SIG-M5 treated with dmso at 0.1 percent for 504 hours (cell line): ENCODE results near the gene SLC39A9.
A peak's percentile ranks its signal among the peaks of the same experiment; 100 is the strongest.
"Not testable (repeated sequence)": the region's sequence is repeated elsewhere in the genome, so short reads cannot be mapped to it uniquely, and the experiment has no call there.

Source experiments
- DNase-seq: peaks from one replicate; lab custom pipeline; 2025; ENCODE audit not compliant: unreplicated experiment; lab: John Stamatoyannopoulos, UW

Gene SLC39A9

GRCh38 chr14:69473946-69474345 lies 75.5 kb downstream of the SLC39A9 start:
- no peak for DNase-seq

- peak; percentile 54 for DNase-seq
Measured at GRCh38 chr14:69475194-69475818, 76.8 kb downstream of the SLC39A9 start.

GRCh38 chr14:69476824-69477450 lies 78.4 kb downstream of the SLC39A9 start:
- not testable (repeated sequence) for DNase-seq

- not testable (repeated sequence) for DNase-seq
Measured at GRCh38 chr14:69478055-69478454, 79.6 kb downstream of the SLC39A9 start.

GRCh38 chr14:69479696-69480095 lies 81.2 kb downstream of the SLC39A9 start:
- no peak for DNase-seq

- no peak for DNase-seq
Measured at GRCh38 chr14:69480136-69480535, 81.6 kb downstream of the SLC39A9 start.

- peak; percentile 55 for DNase-seq
Measured at GRCh38 chr14:69481815-69482568, 83.5 kb downstream of the SLC39A9 start.

- no peak for DNase-seq
Measured at GRCh38 chr14:69483765-69484443, 85.4 kb downstream of the SLC39A9 start.

GRCh38 chr14:69484444-69485314 lies 86.2 kb downstream of the SLC39A9 start, which contains the start of gene PLEKHD1:
TSS of gene PLEKHD1 (plus strand) at chr14:69484728. CDS start at chr14:69484966, 238 bp downstream.
- no peak for DNase-seq

GRCh38 chr14:69485315-69485660 lies 86.8 kb downstream of the SLC39A9 start:
- no peak for DNase-seq

- no peak for DNase-seq
Measured at GRCh38 chr14:69485701-69486100, 87.2 kb downstream of the SLC39A9 start.

- no peak for DNase-seq
Measured at GRCh38 chr14:69487226-69487625, 88.7 kb downstream of the SLC39A9 start.

GRCh38 chr14:69487771-69488170 lies 89.3 kb downstream of the SLC39A9 start:
- DNase-seq, result no peak

GRCh38 chr14:69489495-69489894 lies 91.0 kb downstream of the SLC39A9 start:
- DNase-seq, result no peak

- DNase-seq, result no peak
Measured at GRCh38 chr14:69490219-69490918, 91.9 kb downstream of the SLC39A9 start.

GRCh38 chr14:69491193-69491592 lies 92.7 kb downstream of the SLC39A9 start:
- DNase-seq, result no peak

- no peak for DNase-seq
Measured at GRCh38 chr14:69493038-69493437, 94.5 kb downstream of the SLC39A9 start.

- no peak for DNase-seq
Measured at GRCh38 chr14:69493791-69494190, 95.3 kb downstream of the SLC39A9 start.

- no peak for DNase-seq
Measured at GRCh38 chr14:69495341-69495921, 96.9 kb downstream of the SLC39A9 start.

- DNase-seq, result not testable (repeated sequence)
Measured at GRCh38 chr14:69497866-69498265, 99.4 kb downstream of the SLC39A9 start.
